A549 (cell line): ENCODE results near the gene SEMA4D. TPM values are rescaled to one million over a fixed set of nuclear protein-coding genes. Genes with fewer than 3 reads are reported as not detected.

Experiments used
- ATAC-seq, 2 experiments: fragments of 200-7000 bp in 1 of 2; fragments of >200 bp in 1 of 2; cut with Nextera tagmentation in 1 of 2; cut with Tn5 transposase in 1 of 2; 3 replicates each; pipeline versions ENCODE4 v1.8.0 to v1.9.1; 2018 to 2020; ENCODE audit warnings: mild to moderate bottlenecking in 1 of 2, moderate library complexity in 1 of 2
- CTCF ChIA-PET: fragments of 300-600 bp; sonication (Branson Sonifier 250); formaldehyde crosslinking; extraction: SDS; loops from one replicate; lab custom pipeline; 2021; ENCODE audit warnings: antibody characterized with exemption, inconsistent platforms; lab: Yijun Ruan, JAX
- POLR2A ChIA-PET: fragments of 350-600 bp; formaldehyde crosslinking; extraction: SDS; loops from one replicate; lab custom pipeline; 2021; ENCODE audit warnings: antibody characterized with exemption, inconsistent platforms; lab: Yijun Ruan, JAX
- DNase-seq, 2 experiments: peaks; one replicate each; pipeline versions ENCODE4 v3.0.0 to v3.0.0-alpha.2; 2011 to 2016; ENCODE audit warnings: low read depth in 1 of 2, low spot score in 1 of 2
- FAIRE-seq: peaks from 2 replicates; lab custom pipeline; 2011; peaks lifted over from hg19 to GRCh38; lab: Jason Lieb, UNC
- H3K27ac ChIP-seq, 2 experiments: fragments of >200 bp; sonication (Bioruptor Twin); formaldehyde crosslinking; 3 replicates each; pipeline ENCODE4 v1.5.1; 2016 to 2017
- H3K4me1 ChIP-seq: fragments of >200 bp; sonication (Bioruptor Twin); formaldehyde crosslinking; 3 replicates; pipeline ENCODE4 v1.6.1; 2016
- H3K4me2 ChIP-seq: fragments of >200 bp; sonication (Bioruptor Twin); formaldehyde crosslinking; 3 replicates; pipeline ENCODE4 v1.6.1; 2016
- H3K4me3 ChIP-seq: fragments of >200 bp; sonication (Bioruptor Twin); formaldehyde crosslinking; 3 replicates; pipeline ENCODE4 v1.5.1; 2016
- H3K9me3 ChIP-seq: fragments of >200 bp; sonication (Bioruptor Twin); formaldehyde crosslinking; 3 replicates; pipeline ENCODE4 v1.6.1; 2016
- CBX8 ChIP-seq: fragments of 200-600 bp; sonication (generic); IDR thresholded peaks from 2 replicates; pipeline ENCODE4 v1.6.1; 2016
- CHD2 ChIP-seq: fragments of 150-350 bp; IDR thresholded peaks from 2 replicates; pipeline ENCODE4 v1.6.1; 2014; ENCODE audit warnings: low read length; ENCODE audit not compliant: partially characterized antibody
- EP300 ChIP-seq, 2 experiments: fragments of >200 bp; sonication (Bioruptor Twin); formaldehyde crosslinking; IDR thresholded peaks; 2 replicates in 1 of 2; 3 replicates in 1 of 2; pipeline ENCODE4 v1.6.1; 2016 to 2017
- ESRRA ChIP-seq: fragments of 150-350 bp; IDR thresholded peaks from 2 replicates; pipeline ENCODE4 v1.6.1; 2014; ENCODE audit warnings: mild to moderate bottlenecking, low read length, borderline replicate concordance
- FOSB ChIP-seq: fragments of 250-450 bp; sonication (Bioruptor Pico); IDR thresholded peaks from 2 replicates; pipeline ENCODE4 v1.5.0; 2020; ENCODE audit warnings: mild to moderate bottlenecking, moderate library complexity
- FOSL2 ChIP-seq, 2 experiments: fragments of 450-650 bp in 1 of 2; fragments of >200 bp in 1 of 2; sonication (Bioruptor Twin) in 1 of 2; formaldehyde crosslinking; IDR thresholded peaks; 2 replicates each; pipeline versions ENCODE4 v1.5.0 to v1.6.1; 2016 to 2020; ENCODE audit warnings: mild to moderate bottlenecking in 1 of 2, moderate library complexity in 1 of 2
- FOXS1 ChIP-seq: fragments of 250-450 bp; sonication (Bioruptor Pico); IDR thresholded peaks from 2 replicates; pipeline ENCODE4 v1.5.0; 2020; ENCODE audit warnings: mild to moderate bottlenecking, moderate library complexity
- HOXA7 ChIP-seq: fragments of 250-450 bp; sonication (Bioruptor Pico); IDR thresholded peaks from 2 replicates; pipeline ENCODE4 v1.5.0; 2020; ENCODE audit warnings: mild to moderate bottlenecking, moderate library complexity
- JUN ChIP-seq, 2 experiments: fragments of >200 bp; sonication (Bioruptor Twin); formaldehyde crosslinking; IDR thresholded peaks; 2 replicates in 1 of 2; 3 replicates in 1 of 2; pipeline ENCODE4 v1.6.1; 2016 to 2017
- KDM1A ChIP-seq: fragments of 200-600 bp; sonication (generic); IDR thresholded peaks from 2 replicates; pipeline ENCODE4 v1.6.1; 2016; ENCODE audit warnings: low read depth, mild to moderate bottlenecking
- MAFK ChIP-seq: fragments of 450-650 bp; IDR thresholded peaks from 2 replicates; pipeline ENCODE4 v1.6.1; 2014; ENCODE audit not compliant: partially characterized antibody
- MAZ ChIP-seq: fragments of 150-350 bp; IDR thresholded peaks from 2 replicates; pipeline ENCODE4 v1.6.1; 2014; ENCODE audit warnings: antibody characterized with exemption, low read depth, low read length, borderline replicate concordance
- MYC ChIP-seq: IDR thresholded peaks from 2 replicates; pipeline ENCODE4 v1.6.1; 2012; ENCODE audit warnings: mild to moderate bottlenecking, inconsistent platforms, low read length, improper control_type of control experiment, borderline replicate concordance
- NFE2L2 ChIP-seq: fragments of 150-350 bp; conservative IDR thresholded peaks from 2 replicates; pipeline ENCODE4 v1.6.1; 2014; ENCODE audit warnings: low read length
- NPAS2 ChIP-seq: fragments of 250-450 bp; sonication (Bioruptor Pico); IDR thresholded peaks from 2 replicates; pipeline ENCODE4 v1.8.0; 2022; ENCODE audit warnings: mild to moderate bottlenecking, moderate library complexity, borderline replicate concordance
- PHF8 ChIP-seq: fragments of 200-600 bp; sonication (generic); IDR thresholded peaks from 2 replicates; pipeline ENCODE4 v1.6.1; 2016; ENCODE audit warnings: low read depth, mild to moderate bottlenecking, antibody characterized with exemption, moderate library complexity, borderline replicate concordance
- POLR2A ChIP-seq: IDR thresholded peaks from 2 replicates; pipeline ENCODE4 v1.6.1; 2012; ENCODE audit warnings: mild to moderate bottlenecking, low read length
- RARB ChIP-seq: fragments of 250-450 bp; sonication (Bioruptor Pico); IDR thresholded peaks from 2 replicates; pipeline ENCODE4 v1.8.0; 2021; ENCODE audit warnings: mild to moderate bottlenecking, moderate library complexity
- RFX5 ChIP-seq: fragments of 450-650 bp; IDR thresholded peaks from 2 replicates; pipeline ENCODE4 v1.7.1; 2014; ENCODE audit warnings: antibody characterized with exemption, mild to moderate bottlenecking, moderate library complexity
- RNF2 ChIP-seq: fragments of 200-600 bp; sonication (generic); IDR thresholded peaks from 2 replicates; pipeline ENCODE4 v1.6.1; 2016; ENCODE audit warnings: low read depth, mild to moderate bottlenecking, antibody characterized with exemption, moderate library complexity, borderline replicate concordance
- SMC3 ChIP-seq: fragments of >200 bp; sonication (Bioruptor Twin); formaldehyde crosslinking; IDR thresholded peaks from 3 replicates; pipeline ENCODE4 v1.6.1; 2018; ENCODE audit warnings: inconsistent platforms
- TP53 ChIP-seq: fragments of 250-450 bp; sonication (Bioruptor Pico); IDR thresholded peaks from 2 replicates; pipeline ENCODE4 v1.5.0; 2021; ENCODE audit warnings: mild to moderate bottlenecking, moderate library complexity
- ZFP36 ChIP-seq: fragments of 450-650 bp; IDR thresholded peaks from 2 replicates; pipeline ENCODE4 v1.6.1; 2014; ENCODE audit warnings: borderline replicate concordance; ENCODE audit not compliant: partially characterized antibody
- ZSCAN20 ChIP-seq: fragments of 250-450 bp; sonication (Bioruptor Pico); IDR thresholded peaks from 2 replicates; pipeline ENCODE4 v1.8.0; 2022; ENCODE audit warnings: mild to moderate bottlenecking, moderate library complexity
- WGBS: methylation state at CpG from one replicate; pipeline ENCODE4 v1.1.6; 2017; ENCODE audit errors: missing lambda C conversion rate; 5-methylcytosine and 5-hydroxymethylcytosine counted together
- polyA plus RNA-seq, 4 experiments: library from polyadenylated mRNA; depleted of rRNA in 3 of 4; stranded (reverse); fragments of >200 nt; fragmentation: RNase III in 1 of 4; extraction: RNeasy Plus Mini Kit Qiagen cat#74134 plus additional on column Dnase treatment in 1 of 4; gene quantifications; 2 replicates in 3 of 4; 3 replicates in 1 of 4; pipeline ENCODE4 v1.2.3, GENCODE V29; 2011 to 2017
- TF ChIP-seq, protein P1 (sequence below): fragments of 250-450 bp; sonication (Bioruptor Pico); IDR thresholded peaks from 2 replicates; pipeline ENCODE4 v1.5.0; 2020; ENCODE audit warnings: low read depth, mild to moderate bottlenecking, moderate library complexity
- TF ChIP-seq, protein P2 (sequence below): fragments of 200-600 bp; sonication (generic); IDR thresholded peaks from 2 replicates; pipeline ENCODE4 v1.6.1; 2016; ENCODE audit warnings: antibody characterized with exemption, mild to moderate bottlenecking, moderate library complexity
- TF ChIP-seq, protein P3 (sequence below): fragments of >200 bp; sonication (Bioruptor Twin); formaldehyde crosslinking; IDR thresholded peaks from 3 replicates; pipeline ENCODE4 v1.6.1; 2016
- TF ChIP-seq, protein P4 (sequence below): fragments of 450-650 bp; IDR thresholded peaks from 2 replicates; pipeline ENCODE4 v1.6.1; 2014; ENCODE audit warnings: antibody characterized with exemption
- TF ChIP-seq, protein P5 (sequence below): fragments of >200 bp; sonication (Bioruptor Twin); formaldehyde crosslinking; IDR thresholded peaks from 3 replicates; pipeline ENCODE4 v1.5.1; 2016

The SEMA4D gene
- polyA plus RNA-seq, 2 of the 4 experiments (the other 2 are of a cell fraction) = 5.3 to 7.2 TPM

DNA sequence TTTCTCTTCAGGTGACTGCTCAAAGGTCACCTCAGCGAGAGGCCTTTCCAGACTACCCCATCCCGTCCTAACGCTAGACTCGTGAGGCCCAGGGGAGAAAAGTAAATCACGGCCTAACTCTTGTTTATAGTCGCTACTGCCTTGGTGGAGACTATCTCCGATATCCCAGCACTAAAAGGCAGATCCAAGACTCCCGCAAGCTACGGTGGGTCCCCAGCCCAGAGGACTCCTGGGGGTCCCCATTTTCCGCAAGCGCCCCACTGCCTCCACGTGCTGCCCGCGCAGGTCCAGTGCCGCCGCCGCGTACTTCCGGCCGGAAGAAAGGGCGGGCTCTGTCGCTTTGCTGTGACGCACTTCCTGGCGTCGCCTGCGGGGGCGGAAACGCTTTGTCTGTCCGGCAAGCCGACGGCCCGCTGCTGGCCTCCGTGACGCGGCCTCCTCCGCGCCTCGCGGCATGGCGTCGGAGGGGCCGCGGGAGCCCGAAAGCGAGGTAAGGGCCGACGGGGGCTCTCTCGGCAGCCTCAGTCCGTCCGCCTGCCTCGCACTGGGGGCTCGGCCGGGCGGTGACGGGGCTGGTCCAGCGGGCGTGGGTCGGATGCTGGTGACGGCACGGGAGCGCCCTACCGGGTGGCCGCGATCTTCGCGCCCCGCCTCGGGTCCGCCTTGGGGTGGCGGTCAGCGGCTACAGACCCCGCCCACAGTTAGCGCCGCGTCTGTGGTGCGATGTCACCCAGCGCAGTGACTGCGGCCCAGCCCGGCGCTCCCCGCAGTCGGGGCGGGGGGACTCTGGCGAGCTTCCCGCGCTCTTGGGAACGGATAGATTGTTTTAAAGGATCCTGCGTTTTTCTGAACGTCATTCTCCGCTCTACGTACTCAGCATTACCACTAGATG lies 179.5 kb downstream of the SEMA4D start, which contains the start of gene SECISBP2:
Gene SECISBP2, plus strand, starts transcription at position 378 of the 892 bp plus-strand sequence. Its CDS starts 77 bp downstream, at position 455.
- 1% methylated on average over 19 of the region's 91 CpGs for WGBS
- peak; percentile 77 to 96 for DNase-seq
- Histone ChIP-seq H3K4me2 (peak within 1 kb of the TSS; percentile 96), H3K4me3 (peak within 1 kb of the TSS; percentile 55), H3K27ac (peak within 1 kb of the TSS; percentile 96 to 98), H3K4me1 (peaks cover 56% of the 10 kb centered on the region), H3K9me3 (no peaks in the 10 kb centered on the region)
- POLR2A ChIA-PET = interaction anchor here (1.0 to 1.4 kb wide), 4 partner anchors 8 to 231 kb away, joined by 3 to 8 read pairs (median 7); partner anchors contain the start of gene CKS2
- FAIRE-seq = no peak
- CTCF ChIA-PET = interaction anchor here (0.6 to 1.5 kb wide), 10 partner anchors 9 to 235 kb away, joined by 3 to 10 read pairs (median 4); no protein-coding TSS in a partner anchor
- ATAC-seq = peak; percentile 94 to 95
- TF ChIP-seq JUN (IDR thresholded peaks at IDR 0.05) (peak; percentile 96 to 99), RARB (CRISPR knock-in tag) (peak; percentile 92), NPAS2 (CRISPR knock-in tag) (peak; percentile 82; the same call in 1 of the 2 replicates), HOXA7 (CRISPR knock-in tag) (peak; percentile 95), PHF8 (peak; percentile 91), ZFP36 (no peak), ZSCAN20 (peak; percentile 70; the same call in 1 of the 2 replicates), NFE2L2 (no peak), MAFK (peak; percentile 9), KDM1A (no peak), MAZ (0 out of 2 replicates have a peak, but pooled peaks have one; percentile 46), CBX8 (no peak), CHD2 (no peak), RFX5 (peak; percentile 45; the same call in 1 of the 2 replicates), FOSL2 (IDR thresholded peaks at IDR 0.05) (no peak), FOSL2 (CRISPR knock-in tag; IDR thresholded peaks at IDR 0.05) (peak; percentile 39), TP53 (CRISPR knock-in tag) (peak; percentile 96; the same call in 1 of the 2 replicates), FOXS1 (CRISPR knock-in tag) (peak; percentile 63; the same call in 1 of the 2 replicates), ESRRA (no peak), MYC (peak; percentile 100), SMC3 (no peak; the same call in 2 of the 3 replicates), RNF2 (no peak), FOSB (CRISPR knock-in tag) (peak; percentile 97), POLR2A (peak; percentile 74), EP300 (IDR thresholded peaks at IDR 0.05) (no peak; a peak in 1 of 5 replicates)
- TF ChIP-seq, protein P1, sequence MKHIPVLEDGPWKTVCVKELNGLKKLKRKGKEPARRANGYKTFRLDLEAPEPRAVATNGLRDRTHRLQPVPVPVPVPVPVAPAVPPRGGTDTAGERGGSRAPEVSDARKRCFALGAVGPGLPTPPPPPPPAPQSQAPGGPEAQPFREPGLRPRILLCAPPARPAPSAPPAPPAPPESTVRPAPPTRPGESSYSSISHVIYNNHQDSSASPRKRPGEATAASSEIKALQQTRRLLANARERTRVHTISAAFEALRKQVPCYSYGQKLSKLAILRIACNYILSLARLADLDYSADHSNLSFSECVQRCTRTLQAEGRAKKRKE (CRISPR knock-in tag) = peak; percentile 92
- TF ChIP-seq, protein P2, sequence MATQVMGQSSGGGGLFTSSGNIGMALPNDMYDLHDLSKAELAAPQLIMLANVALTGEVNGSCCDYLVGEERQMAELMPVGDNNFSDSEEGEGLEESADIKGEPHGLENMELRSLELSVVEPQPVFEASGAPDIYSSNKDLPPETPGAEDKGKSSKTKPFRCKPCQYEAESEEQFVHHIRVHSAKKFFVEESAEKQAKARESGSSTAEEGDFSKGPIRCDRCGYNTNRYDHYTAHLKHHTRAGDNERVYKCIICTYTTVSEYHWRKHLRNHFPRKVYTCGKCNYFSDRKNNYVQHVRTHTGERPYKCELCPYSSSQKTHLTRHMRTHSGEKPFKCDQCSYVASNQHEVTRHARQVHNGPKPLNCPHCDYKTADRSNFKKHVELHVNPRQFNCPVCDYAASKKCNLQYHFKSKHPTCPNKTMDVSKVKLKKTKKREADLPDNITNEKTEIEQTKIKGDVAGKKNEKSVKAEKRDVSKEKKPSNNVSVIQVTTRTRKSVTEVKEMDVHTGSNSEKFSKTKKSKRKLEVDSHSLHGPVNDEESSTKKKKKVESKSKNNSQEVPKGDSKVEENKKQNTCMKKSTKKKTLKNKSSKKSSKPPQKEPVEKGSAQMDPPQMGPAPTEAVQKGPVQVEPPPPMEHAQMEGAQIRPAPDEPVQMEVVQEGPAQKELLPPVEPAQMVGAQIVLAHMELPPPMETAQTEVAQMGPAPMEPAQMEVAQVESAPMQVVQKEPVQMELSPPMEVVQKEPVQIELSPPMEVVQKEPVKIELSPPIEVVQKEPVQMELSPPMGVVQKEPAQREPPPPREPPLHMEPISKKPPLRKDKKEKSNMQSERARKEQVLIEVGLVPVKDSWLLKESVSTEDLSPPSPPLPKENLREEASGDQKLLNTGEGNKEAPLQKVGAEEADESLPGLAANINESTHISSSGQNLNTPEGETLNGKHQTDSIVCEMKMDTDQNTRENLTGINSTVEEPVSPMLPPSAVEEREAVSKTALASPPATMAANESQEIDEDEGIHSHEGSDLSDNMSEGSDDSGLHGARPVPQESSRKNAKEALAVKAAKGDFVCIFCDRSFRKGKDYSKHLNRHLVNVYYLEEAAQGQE = peak; percentile 31
- TF ChIP-seq, protein P3, sequence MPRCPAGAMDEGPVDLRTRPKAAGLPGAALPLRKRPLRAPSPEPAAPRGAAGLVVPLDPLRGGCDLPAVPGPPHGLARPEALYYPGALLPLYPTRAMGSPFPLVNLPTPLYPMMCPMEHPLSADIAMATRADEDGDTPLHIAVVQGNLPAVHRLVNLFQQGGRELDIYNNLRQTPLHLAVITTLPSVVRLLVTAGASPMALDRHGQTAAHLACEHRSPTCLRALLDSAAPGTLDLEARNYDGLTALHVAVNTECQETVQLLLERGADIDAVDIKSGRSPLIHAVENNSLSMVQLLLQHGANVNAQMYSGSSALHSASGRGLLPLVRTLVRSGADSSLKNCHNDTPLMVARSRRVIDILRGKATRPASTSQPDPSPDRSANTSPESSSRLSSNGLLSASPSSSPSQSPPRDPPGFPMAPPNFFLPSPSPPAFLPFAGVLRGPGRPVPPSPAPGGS = peak; percentile 97
- TF ChIP-seq, protein P4, sequence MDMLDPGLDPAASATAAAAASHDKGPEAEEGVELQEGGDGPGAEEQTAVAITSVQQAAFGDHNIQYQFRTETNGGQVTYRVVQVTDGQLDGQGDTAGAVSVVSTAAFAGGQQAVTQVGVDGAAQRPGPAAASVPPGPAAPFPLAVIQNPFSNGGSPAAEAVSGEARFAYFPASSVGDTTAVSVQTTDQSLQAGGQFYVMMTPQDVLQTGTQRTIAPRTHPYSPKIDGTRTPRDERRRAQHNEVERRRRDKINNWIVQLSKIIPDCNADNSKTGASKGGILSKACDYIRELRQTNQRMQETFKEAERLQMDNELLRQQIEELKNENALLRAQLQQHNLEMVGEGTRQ = peak; percentile 76
- TF ChIP-seq, protein P5, sequence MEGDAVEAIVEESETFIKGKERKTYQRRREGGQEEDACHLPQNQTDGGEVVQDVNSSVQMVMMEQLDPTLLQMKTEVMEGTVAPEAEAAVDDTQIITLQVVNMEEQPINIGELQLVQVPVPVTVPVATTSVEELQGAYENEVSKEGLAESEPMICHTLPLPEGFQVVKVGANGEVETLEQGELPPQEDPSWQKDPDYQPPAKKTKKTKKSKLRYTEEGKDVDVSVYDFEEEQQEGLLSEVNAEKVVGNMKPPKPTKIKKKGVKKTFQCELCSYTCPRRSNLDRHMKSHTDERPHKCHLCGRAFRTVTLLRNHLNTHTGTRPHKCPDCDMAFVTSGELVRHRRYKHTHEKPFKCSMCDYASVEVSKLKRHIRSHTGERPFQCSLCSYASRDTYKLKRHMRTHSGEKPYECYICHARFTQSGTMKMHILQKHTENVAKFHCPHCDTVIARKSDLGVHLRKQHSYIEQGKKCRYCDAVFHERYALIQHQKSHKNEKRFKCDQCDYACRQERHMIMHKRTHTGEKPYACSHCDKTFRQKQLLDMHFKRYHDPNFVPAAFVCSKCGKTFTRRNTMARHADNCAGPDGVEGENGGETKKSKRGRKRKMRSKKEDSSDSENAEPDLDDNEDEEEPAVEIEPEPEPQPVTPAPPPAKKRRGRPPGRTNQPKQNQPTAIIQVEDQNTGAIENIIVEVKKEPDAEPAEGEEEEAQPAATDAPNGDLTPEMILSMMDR = peak; percentile 80; the same call in 2 of the 3 replicates
